ENCODE measurements around the gene ZNF543.

- peak; percentile 95 for TF ChIP-seq POLR2AphosphoS5 (IDR thresholded peaks at IDR 0.05)
- peak; percentile 16 for TF ChIP-seq CTCF (IDR thresholded peaks at IDR 0.05; ENCODE audit: poor library complexity, severe bottlenecking)
Observed at GRCh38 chr19:57320180-57321084, at the start of gene ZNF543.

Data from neural cell (in vitro differentiated cells).